ENCODE data around the gene BAG5.

The BAG5 gene

GRCh38 chr14:103507751-103508150, 54.7 kb downstream of the BAG5 start:
- CTCF ChIA-PET, result no interaction called here
- no peak for TF ChIP-seq ELF4 (IDR thresholded peaks at IDR 0.05)
- no peak for TF ChIP-seq FOXK2 (IDR thresholded peaks at IDR 0.05)
- no peak for TF ChIP-seq HDGF (IDR thresholded peaks at IDR 0.05; ENCODE audit: borderline replicate concordance)
- no peak for TF ChIP-seq CTBP1 (IDR thresholded peaks at IDR 0.05; ENCODE audit: borderline replicate concordance)
- no peak for TF ChIP-seq ZNF384 (IDR thresholded peaks at IDR 0.05)
- TF ChIP-seq FOXM1 (IDR thresholded peaks at IDR 0.05; ENCODE audit: borderline replicate concordance), result no peak
- no peak for TF ChIP-seq TARDBP (IDR thresholded peaks at IDR 0.05)
- TF ChIP-seq L3MBTL2 (conservative IDR thresholded peaks at IDR 0.05), result no peak
- TF ChIP-seq SUZ12 (IDR thresholded peaks at IDR 0.05), result no peak
- TF ChIP-seq SP1 (IDR thresholded peaks at IDR 0.05), result no peak
- no peak for TF ChIP-seq PKNOX1 (IDR thresholded peaks at IDR 0.05)
- TF ChIP-seq ARNT (IDR thresholded peaks at IDR 0.05), result no peak
- no peak for TF ChIP-seq FOXA1 (IDR thresholded peaks at IDR 0.05)
- TF ChIP-seq BHLHE40 (IDR thresholded peaks at IDR 0.05; ENCODE audit: borderline replicate concordance), result no peak
- TF ChIP-seq NFRKB (IDR thresholded peaks at IDR 0.05), result no peak
- TF ChIP-seq LEF1 (IDR thresholded peaks at IDR 0.05; ENCODE audit: borderline replicate concordance), result no peak
- POLR2A ChIA-PET, result interaction anchor here (1.1 kb wide), 1 partner anchor 15 kb away, joined by 5 read pairs; the partner anchor contains the start of gene CKB
- no peak for DNase-seq (ENCODE audit: extremely low spot score)
